GM12874 (cell line): ENCODE data around the gene ADPRS.

Experiments used
- CTCF ChIP-seq: IDR thresholded peaks from 2 replicates; pipeline ENCODE4 v1.5.1; 2011; ENCODE audit warnings: low read depth, mild to moderate bottlenecking, control low read depth, low read length, moderate library complexity; ENCODE audit not compliant: insufficient read depth

Gene ADPRS

GRCh38 chr1:36088577-36089392 is at the start of gene ADPRS:
Gene ADPRS (plus strand): TSS chr1:36088892. CDS start chr1:36088905, 13 bp downstream.
- peak; percentile 100 for TF ChIP-seq CTCF

- no peak for TF ChIP-seq CTCF
Observed at GRCh38 chr1:36040238-36040637, 48.5 kb upstream of the ADPRS start.

- TF ChIP-seq CTCF: no peak
Observed at GRCh38 chr1:36051821-36052220, 36.9 kb upstream of the ADPRS start.

- no peak for TF ChIP-seq CTCF
Observed at GRCh38 chr1:36053978-36054377, 34.7 kb upstream of the ADPRS start.

- TF ChIP-seq CTCF: no peak
Observed at GRCh38 chr1:36055706-36056105, 33.0 kb upstream of the ADPRS start.

- TF ChIP-seq CTCF: no peak
Observed at GRCh38 chr1:36062315-36062714, 26.4 kb upstream of the ADPRS start.

- TF ChIP-seq CTCF: no peak
Observed at GRCh38 chr1:36067871-36068270, 20.8 kb upstream of the ADPRS start.
